Measurements from ENCODE around the gene AGPAT1. TPM values are rescaled to one million over a fixed set of nuclear protein-coding genes. Genes with fewer than 3 reads are reported as not detected.

Gene AGPAT1
- total RNA-seq, 1 donor from 2014 or later: 81.1 TPM

DNA sequence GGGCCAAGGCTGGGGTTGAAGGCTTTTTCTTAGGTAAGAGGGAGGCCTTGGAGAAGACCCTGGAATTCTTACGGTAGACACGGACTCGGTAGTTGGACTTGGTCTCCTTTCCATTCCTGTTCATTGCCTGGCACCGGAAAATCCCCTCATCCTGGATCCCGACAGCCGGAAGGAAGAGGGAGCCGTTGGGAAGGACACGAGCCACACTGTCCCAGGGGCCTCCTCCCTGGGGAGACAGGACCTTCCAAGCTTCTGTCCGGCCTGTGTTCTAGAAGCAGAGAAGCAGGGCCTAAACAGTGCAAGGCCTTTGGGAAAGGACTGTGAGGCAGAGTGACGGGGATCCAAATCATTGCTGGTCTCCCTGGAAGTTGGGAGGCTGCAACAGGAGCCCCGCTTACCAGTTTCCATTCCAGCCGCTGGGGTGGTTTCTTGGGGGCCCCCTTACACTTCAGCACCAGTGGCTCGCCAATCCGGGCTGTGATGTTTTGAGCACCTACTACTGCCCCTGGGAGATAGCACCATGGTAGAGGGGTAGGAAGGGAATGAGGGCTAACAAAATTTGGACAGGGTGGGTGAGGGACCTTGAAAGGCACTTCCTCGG, 7.7 kb upstream of the AGPAT1 start:
- no peaks in the 10 kb centered on the region for H3K27me3 Mint-ChIP-seq (ENCODE audit: unreplicated experiment)
- no peak for TF ChIP-seq CTCF (IDR thresholded peaks at IDR 0.05)
- H3K9me3 Mint-ChIP-seq (ENCODE audit: unreplicated experiment): no peaks in the 10 kb centered on the region
- peaks cover 36% of the 10 kb centered on the region for H3K36me3 Mint-ChIP-seq (ENCODE audit: unreplicated experiment)
- H3K27ac Mint-ChIP-seq (ENCODE audit: unreplicated experiment): no peak overlapping the region
- no peak overlapping the region for H3K4me3 Mint-ChIP-seq (ENCODE audit: unreplicated experiment)
- no peak for DNase-seq (ENCODE audit: extremely low spot score, unreplicated experiment)
- H3K4me1 Mint-ChIP-seq (ENCODE audit: unreplicated experiment): peaks cover 39% of the 10 kb centered on the region

- no peak for DNase-seq (ENCODE audit: extremely low spot score, unreplicated experiment)
- Mint-ChIP-seq H3K27ac (ENCODE audit: unreplicated experiment) (no peak overlapping the region), H3K27me3 (ENCODE audit: unreplicated experiment) (no peaks in the 10 kb centered on the region), H3K4me1 (ENCODE audit: unreplicated experiment) (peaks cover 36% of the 10 kb centered on the region), H3K36me3 (ENCODE audit: unreplicated experiment) (peaks cover 36% of the 10 kb centered on the region), H3K4me3 (ENCODE audit: unreplicated experiment) (no peak overlapping the region), H3K9me3 (ENCODE audit: unreplicated experiment) (no peaks in the 10 kb centered on the region)
- no peak for TF ChIP-seq CTCF (IDR thresholded peaks at IDR 0.05)
These were observed 7.1 kb upstream of the AGPAT1 start for GRCh38 chr6:32183030-32183429.

DNA sequence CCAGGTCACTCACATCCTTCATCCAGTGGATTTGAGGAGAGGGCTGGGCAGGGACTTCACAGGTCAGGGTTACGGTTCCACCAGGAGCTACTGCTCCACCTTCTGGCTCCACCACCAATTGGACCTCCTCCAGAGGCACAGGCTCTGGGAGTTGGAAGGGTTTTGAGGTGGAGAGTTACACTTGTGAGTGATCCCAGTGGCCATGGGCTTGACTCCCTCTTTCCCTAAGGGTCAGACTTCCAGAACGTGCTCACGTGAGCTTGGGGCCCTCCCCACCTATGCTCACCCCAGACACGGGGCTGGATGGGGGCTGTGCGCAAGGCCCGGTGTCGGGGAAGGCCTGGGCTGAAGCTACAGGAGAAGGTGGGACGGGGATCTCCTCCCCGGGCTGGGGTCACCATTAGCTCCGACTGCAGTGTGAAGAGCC, 6.7 kb upstream of the AGPAT1 start:
- H3K9me3 Mint-ChIP-seq (ENCODE audit: unreplicated experiment): no peaks in the 10 kb centered on the region
- H3K27me3 Mint-ChIP-seq (ENCODE audit: unreplicated experiment): no peaks in the 10 kb centered on the region
- H3K36me3 Mint-ChIP-seq (ENCODE audit: unreplicated experiment): peaks cover 32% of the 10 kb centered on the region
- no peak overlapping the region for H3K4me3 Mint-ChIP-seq (ENCODE audit: unreplicated experiment)
- no peak overlapping the region for H3K27ac Mint-ChIP-seq (ENCODE audit: unreplicated experiment)
- no peak for DNase-seq (ENCODE audit: extremely low spot score, unreplicated experiment)
- TF ChIP-seq CTCF (IDR thresholded peaks at IDR 0.05): no peak
- H3K4me1 Mint-ChIP-seq (ENCODE audit: unreplicated experiment): peaks cover 34% of the 10 kb centered on the region

DNA sequence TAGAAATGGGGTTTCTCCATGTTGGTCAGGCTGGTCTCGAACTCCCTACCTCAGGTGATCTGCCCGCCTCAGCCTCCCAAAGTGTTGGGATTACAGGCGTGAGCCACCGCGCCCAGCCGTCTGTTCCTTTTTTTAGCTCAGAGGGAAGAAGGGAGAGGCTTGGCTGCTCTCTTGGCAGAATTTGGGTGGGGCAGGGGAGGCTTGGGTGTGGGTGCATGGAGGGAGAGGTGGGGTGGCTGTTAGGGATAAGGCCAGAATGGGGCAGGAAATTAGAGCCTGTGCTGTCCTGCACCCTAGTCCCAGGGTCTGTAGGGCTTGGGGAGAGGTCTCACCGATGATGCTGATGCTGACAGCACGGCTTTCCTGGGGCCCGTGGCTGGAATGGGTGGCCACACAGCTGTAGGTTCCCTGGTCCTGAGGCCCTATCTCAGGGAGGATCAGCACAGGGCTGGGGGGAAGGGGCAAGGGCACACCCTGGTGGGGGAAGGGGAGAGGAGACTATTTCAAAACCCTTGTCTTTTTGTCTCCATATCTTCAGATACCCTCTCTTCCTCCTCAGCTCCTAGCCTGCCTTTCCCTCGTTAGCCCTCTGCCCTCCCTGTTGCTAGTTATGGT, 6.1 kb upstream of the AGPAT1 start:
- Mint-ChIP-seq H3K36me3 (ENCODE audit: unreplicated experiment) (peaks cover 27% of the 10 kb centered on the region), H3K9me3 (ENCODE audit: unreplicated experiment) (no peaks in the 10 kb centered on the region), H3K4me1 (ENCODE audit: unreplicated experiment) (peaks cover 34% of the 10 kb centered on the region), H3K27ac (ENCODE audit: unreplicated experiment) (no peak overlapping the region), H3K27me3 (ENCODE audit: unreplicated experiment) (no peaks in the 10 kb centered on the region), H3K4me3 (ENCODE audit: unreplicated experiment) (no peak overlapping the region)
- TF ChIP-seq CTCF (IDR thresholded peaks at IDR 0.05): no peak
- no peak for DNase-seq (ENCODE audit: extremely low spot score, unreplicated experiment)

DNA sequence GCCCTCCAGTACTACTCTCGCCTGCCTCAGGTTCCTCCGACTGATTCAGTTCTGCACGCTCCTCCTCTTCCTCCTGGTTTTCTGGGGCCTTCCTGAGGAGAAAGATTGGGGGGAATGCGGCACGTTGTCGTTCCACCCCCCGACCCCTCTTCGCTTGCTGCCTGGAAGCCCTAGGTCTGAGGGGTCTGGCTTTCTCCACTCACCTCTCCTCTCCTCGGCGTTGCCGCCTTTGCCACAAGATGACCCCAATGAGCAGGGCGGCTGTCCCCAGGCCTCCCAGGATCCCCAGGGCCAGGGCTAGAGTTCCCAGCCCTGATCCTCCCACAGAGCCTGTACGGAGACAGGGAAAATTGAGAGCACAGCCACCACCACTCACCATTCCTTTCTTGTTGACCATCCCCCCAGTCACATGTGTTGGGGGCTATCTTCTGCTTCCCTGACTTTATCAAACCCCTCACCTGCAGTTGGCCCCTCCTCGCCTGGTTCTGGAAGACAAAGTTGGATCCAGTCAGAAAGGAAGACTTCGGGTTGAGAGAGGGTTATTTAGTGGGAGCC, 5.3 kb upstream of the AGPAT1 start:
- TF ChIP-seq CTCF (IDR thresholded peaks at IDR 0.05): no peak
- no peaks in the 10 kb centered on the region for H3K9me3 Mint-ChIP-seq (ENCODE audit: unreplicated experiment)
- peaks cover 21% of the 10 kb centered on the region for H3K36me3 Mint-ChIP-seq (ENCODE audit: unreplicated experiment)
- no peak overlapping the region for H3K4me3 Mint-ChIP-seq (ENCODE audit: unreplicated experiment)
- no peak for DNase-seq (ENCODE audit: extremely low spot score, unreplicated experiment)
- no peak overlapping the region for H3K27ac Mint-ChIP-seq (ENCODE audit: unreplicated experiment)
- H3K27me3 Mint-ChIP-seq (ENCODE audit: unreplicated experiment): no peaks in the 10 kb centered on the region
- H3K4me1 Mint-ChIP-seq (ENCODE audit: unreplicated experiment): peaks cover 37% of the 10 kb centered on the region

Data from osteocyte (in vitro differentiated cells).